H1 (cell line): ENCODE measurements around the gene NOXO1.

Experiments used
- CHD1 ChIP-seq: IDR thresholded peaks from 2 replicates; pipeline ENCODE4 v1.6.1; 2012; ENCODE audit warnings: low read depth, low read length, improper control_type of control experiment
- CHD2 ChIP-seq: IDR thresholded peaks from 2 replicates; pipeline ENCODE4 v1.6.1; 2012; ENCODE audit warnings: low read length, improper control_type of control experiment
- CTCF ChIP-seq, 3 experiments: IDR thresholded peaks; 1 replicate in 2 of 3; 2 replicates in 1 of 3; pipeline versions ENCODE4 v1.5.1 to v1.6.1; 2011; ENCODE audit warnings: low read length in 3 of 3, mild to moderate bottlenecking in 3 of 3, inconsistent platforms in 2 of 3, low read depth in 1 of 3, moderate library complexity in 1 of 3; ENCODE audit not compliant: insufficient read depth in 1 of 3; ENCODE audit errors: control extremely low read depth in 1 of 3
- EP300 ChIP-seq, 2 experiments: IDR thresholded peaks; 1 replicate in 1 of 2; 2 replicates in 1 of 2; pipeline ENCODE4 v1.6.1; 2011 to 2012; ENCODE audit warnings: low read depth in 2 of 2, low read length in 2 of 2, mild to moderate bottlenecking in 2 of 2, borderline replicate concordance in 1 of 2, inconsistent platforms in 1 of 2, moderate library complexity in 1 of 2
- POLR2A ChIP-seq, 2 experiments: IDR thresholded peaks; 1 replicate in 1 of 2; 2 replicates in 1 of 2; pipeline ENCODE4 v1.6.1; 2011; ENCODE audit warnings: low read depth in 2 of 2, low read length in 2 of 2, mild to moderate bottlenecking in 2 of 2; ENCODE audit errors: control extremely low read depth in 1 of 2
- POLR2AphosphoS5 ChIP-seq: IDR thresholded peaks from 2 replicates; pipeline ENCODE4 v1.6.1; 2011; ENCODE audit warnings: low read depth, low read length
- TAF1 ChIP-seq: IDR thresholded peaks from 2 replicates; pipeline ENCODE4 v1.6.1; 2011; ENCODE audit warnings: mild to moderate bottlenecking, low read depth, low read length

GRCh38 chr16:1974157-1975070 lies 6.9 kb downstream of the NOXO1 start:
- TF ChIP-seq TAF1, result no peak
- TF ChIP-seq POLR2AphosphoS5, result no peak
- TF ChIP-seq CTCF (IDR thresholded peaks at IDR 0.05; ENCODE audit: control extremely low read depth in 1 of 3, insufficient read depth in 1 of 3, low read depth in 1 of 3, low read length in 3 of 3), result no peak
- TF ChIP-seq CHD1, result no peak
- no peak for TF ChIP-seq EP300 (IDR thresholded peaks at IDR 0.05; ENCODE audit: borderline replicate concordance in 1 of 2, low read depth in 2 of 2, low read length in 2 of 2)
- TF ChIP-seq POLR2A (IDR thresholded peaks at IDR 0.05; ENCODE audit: control extremely low read depth in 1 of 2, low read depth in 2 of 2, low read length in 2 of 2), result no peak
- TF ChIP-seq CHD2, result no peak
